Esophagus mucosa (tissue), 1 donor: ENCODE measurements around the gene UGT1A7. TPM values are rescaled to one million over a fixed set of nuclear protein-coding genes. Genes with fewer than 3 reads are reported as not detected.
A peak's percentile ranks its signal among the peaks of the same experiment; 100 is the strongest.
"Not testable (repeated sequence)": the region's sequence is repeated elsewhere in the genome, so short reads cannot be mapped to it uniquely, and the experiment has no call there.

Experiments
- ATAC-seq: fragments of 200-7000 bp; cut with Tn5 transposase; one replicate; pipeline ENCODE4 v1.9.1; 2020
- total RNA-seq: library from RNA; stranded (reverse); gene quantifications from one replicate; pipeline ENCODE4 v1.2.4, GENCODE V29; 2023
- donor health status: DM: yes; HTN: yes; CAD: no.

The UGT1A7 gene
- total RNA-seq, 1 donor from 2014 or later = 13.9 TPM

GRCh38 chr2:233714121-233714520, 32.4 kb downstream of the UGT1A7 start:
- ATAC-seq = no peak

- ATAC-seq = no peak
These were observed 36.9 kb downstream of the UGT1A7 start, which contains the start of gene UGT1A4 for GRCh38 chr2:233718552-233718951. UGT1A4 (plus strand) TSS chr2:233718736; CDS start chr2:233718821, 85 bp downstream.

- ATAC-seq = no peak
These were observed 47.1 kb downstream of the UGT1A7 start, which contains the start of gene UGT1A3 for GRCh38 chr2:233728723-233729301. UGT1A3 (plus strand) TSS chr2:233729042; CDS start chr2:233729127, 85 bp downstream.

- ATAC-seq = not testable (repeated sequence)
These were observed 55.4 kb downstream of the UGT1A7 start for GRCh38 chr2:233736868-233737653.

- no peak for ATAC-seq
These were observed 59.2 kb downstream of the UGT1A7 start for GRCh38 chr2:233740870-233741269.

- no peak for ATAC-seq
These were observed 62.0 kb downstream of the UGT1A7 start for GRCh38 chr2:233743464-233744259.

GRCh38 chr2:233745073-233745755, 63.5 kb downstream of the UGT1A7 start:
- ATAC-seq = no peak

- not testable (repeated sequence) for ATAC-seq
These were observed 64.1 kb downstream of the UGT1A7 start for GRCh38 chr2:233745838-233746237.

- no peak for ATAC-seq
These were observed 65.0 kb downstream of the UGT1A7 start for GRCh38 chr2:233746475-233747282.

GRCh38 chr2:233747283-233747544, 65.5 kb downstream of the UGT1A7 start:
- no peak for ATAC-seq

- ATAC-seq = not testable (repeated sequence)
These were observed 69.0 kb downstream of the UGT1A7 start for GRCh38 chr2:233750689-233751088.

GRCh38 chr2:233751212-233752009, 69.7 kb downstream of the UGT1A7 start:
- ATAC-seq = not testable (repeated sequence)

GRCh38 chr2:233754872-233755611, 73.3 kb downstream of the UGT1A7 start:
- no peak for ATAC-seq

GRCh38 chr2:233756429-233757081, 74.9 kb downstream of the UGT1A7 start:
- no peak for ATAC-seq

GRCh38 chr2:233758141-233758540, 76.4 kb downstream of the UGT1A7 start:
- no peak for ATAC-seq

GRCh38 chr2:233758849-233759248, 77.1 kb downstream of the UGT1A7 start:
- no peak for ATAC-seq

- no peak for ATAC-seq
These were observed 78.3 kb downstream of the UGT1A7 start, which contains the start of gene UGT1A1 for GRCh38 chr2:233760043-233760442. UGT1A1 (plus strand) TSS chr2:233760270; CDS start chr2:233760288, 18 bp downstream.

- peak; percentile 60 for ATAC-seq
These were observed 79.5 kb downstream of the UGT1A7 start for GRCh38 chr2:233761040-233761769.

GRCh38 chr2:233764264-233764663, 82.6 kb downstream of the UGT1A7 start:
- no peak for ATAC-seq
